Neuron (in vitro differentiated cells): ENCODE data around the gene SETBP1.

ENCODE experiments used
- H2AFZ ChIP-seq: one replicate; pipeline ENCODE4 v1.6.1; 2013; ENCODE audit warnings: low read depth, mild to moderate bottlenecking, inconsistent platforms, low read length, moderate library complexity
- H3K27me3 ChIP-seq: one replicate; pipeline ENCODE4 v1.6.1; 2013; ENCODE audit warnings: low read length; ENCODE audit not compliant: insufficient read depth
- H3K36me3 ChIP-seq: one replicate; pipeline ENCODE4 v1.6.1; 2013; ENCODE audit warnings: low read length; ENCODE audit not compliant: insufficient read depth
- H3K4me1 ChIP-seq: one replicate; pipeline ENCODE4 v1.6.1; 2013; ENCODE audit warnings: low read length; ENCODE audit not compliant: insufficient read depth
- H3K4me3 ChIP-seq: 2 replicates; pipeline ENCODE4 v1.5.1; 2013; ENCODE audit warnings: mild to moderate bottlenecking, low read length, moderate library complexity
- H3K9me3 ChIP-seq: one replicate; pipeline ENCODE4 v1.6.1; 2013; ENCODE audit warnings: low read length

Gene SETBP1

GRCh38 chr18:44924785-44925499 is 244.3 kb downstream of the SETBP1 start:
- no peaks in the 10 kb centered on the region for H3K27me3 ChIP-seq
- H3K4me3 ChIP-seq, result no peak overlapping the region
- H3K9me3 ChIP-seq, result no peaks in the 10 kb centered on the region
- no peak overlapping the region for H2AFZ ChIP-seq
- no peaks in the 10 kb centered on the region for H3K36me3 ChIP-seq
- peaks cover 7% of the 10 kb centered on the region for H3K4me1 ChIP-seq

- peaks cover 5% of the 10 kb centered on the region for H3K4me1 ChIP-seq
- no peaks in the 10 kb centered on the region for H3K9me3 ChIP-seq
- no peaks in the 10 kb centered on the region for H3K27me3 ChIP-seq
- no peaks in the 10 kb centered on the region for H3K36me3 ChIP-seq
- no peak overlapping the region for H3K4me3 ChIP-seq
- no peak overlapping the region for H2AFZ ChIP-seq
These were observed 246.6 kb downstream of the SETBP1 start for GRCh38 chr18:44927127-44927849.

- Histone ChIP-seq H3K36me3 (no peaks in the 10 kb centered on the region), H3K27me3 (no peaks in the 10 kb centered on the region), H3K4me3 (no peak overlapping the region), H2AFZ (no peak overlapping the region), H3K9me3 (peaks cover 11% of the 10 kb centered on the region), H3K4me1 (no peaks in the 10 kb centered on the region)
These were observed 254.2 kb downstream of the SETBP1 start for GRCh38 chr18:44934901-44935300.

GRCh38 chr18:44935455-44935854 is 254.8 kb downstream of the SETBP1 start:
- Histone ChIP-seq H2AFZ (no peak overlapping the region), H3K4me3 (no peak overlapping the region), H3K36me3 (no peaks in the 10 kb centered on the region), H3K27me3 (no peaks in the 10 kb centered on the region), H3K9me3 (peaks cover 11% of the 10 kb centered on the region), H3K4me1 (no peaks in the 10 kb centered on the region)

- H3K4me3 ChIP-seq, result no peak overlapping the region
These were observed 255.8 kb downstream of the SETBP1 start for GRCh38 chr18:44936485-44936884.

GRCh38 chr18:44937960-44938719 is 257.5 kb downstream of the SETBP1 start:
- Histone ChIP-seq H3K27me3 (no peaks in the 10 kb centered on the region), H3K4me1 (peaks cover 2% of the 10 kb centered on the region), H3K4me3 (no peak overlapping the region), H3K9me3 (peaks cover 11% of the 10 kb centered on the region), H2AFZ (no peak overlapping the region), H3K36me3 (no peaks in the 10 kb centered on the region)

More at GRCh38 chr18:44936485-44936884, 255.8 kb downstream of the SETBP1 start:
- Histone ChIP-seq H2AFZ (no peak overlapping the region), H3K9me3 (peaks cover 11% of the 10 kb centered on the region), H3K4me1 (no peaks in the 10 kb centered on the region), H3K36me3 (no peaks in the 10 kb centered on the region), H3K27me3 (no peaks in the 10 kb centered on the region)

GRCh38 chr18:44938720-44939665 is 258.3 kb downstream of the SETBP1 start:
- Histone ChIP-seq H3K4me1 (peaks cover 7% of the 10 kb centered on the region), H3K4me3 (no peak overlapping the region), H2AFZ (no peak overlapping the region), H3K27me3 (no peaks in the 10 kb centered on the region), H3K9me3 (peaks cover 5% of the 10 kb centered on the region), H3K36me3 (no peaks in the 10 kb centered on the region)

GRCh38 chr18:44941516-44941915 is 260.8 kb downstream of the SETBP1 start:
- Histone ChIP-seq H3K4me3 (no peak overlapping the region), H3K36me3 (no peaks in the 10 kb centered on the region), H3K27me3 (no peaks in the 10 kb centered on the region), H3K4me1 (peaks cover 21% of the 10 kb centered on the region), H3K9me3 (no peaks in the 10 kb centered on the region), H2AFZ (no peak overlapping the region)

- Histone ChIP-seq H3K27me3 (no peaks in the 10 kb centered on the region), H2AFZ (no peak overlapping the region), H3K4me3 (no peak overlapping the region), H3K4me1 (peaks cover 21% of the 10 kb centered on the region), H3K36me3 (no peaks in the 10 kb centered on the region), H3K9me3 (no peaks in the 10 kb centered on the region)
These were observed 261.4 kb downstream of the SETBP1 start for GRCh38 chr18:44942073-44942472.

- Histone ChIP-seq H3K36me3 (no peaks in the 10 kb centered on the region), H3K9me3 (no peaks in the 10 kb centered on the region), H2AFZ (no peak overlapping the region), H3K4me1 (peaks cover 21% of the 10 kb centered on the region), H3K27me3 (no peaks in the 10 kb centered on the region), H3K4me3 (no peak overlapping the region)
These were observed 262.7 kb downstream of the SETBP1 start for GRCh38 chr18:44943311-44943881.

GRCh38 chr18:44944461-44944860 is 263.8 kb downstream of the SETBP1 start:
- H3K27me3 ChIP-seq, result no peaks in the 10 kb centered on the region
- no peak overlapping the region for H3K4me3 ChIP-seq
- H2AFZ ChIP-seq, result no peak overlapping the region
- no peaks in the 10 kb centered on the region for H3K9me3 ChIP-seq
- peaks cover 6% of the 10 kb centered on the region for H3K36me3 ChIP-seq
- H3K4me1 ChIP-seq, result peaks cover 21% of the 10 kb centered on the region

- peaks cover 7% of the 10 kb centered on the region for H3K9me3 ChIP-seq
- peaks cover 21% of the 10 kb centered on the region for H3K36me3 ChIP-seq
- H3K27me3 ChIP-seq, result no peaks in the 10 kb centered on the region
- no peak overlapping the region for H2AFZ ChIP-seq
- H3K4me1 ChIP-seq, result peaks cover 21% of the 10 kb centered on the region
- no peak overlapping the region for H3K4me3 ChIP-seq
These were observed 265.3 kb downstream of the SETBP1 start for GRCh38 chr18:44945888-44946401.
